WI38 (cell line): Measurements from ENCODE around the gene MGAT4A.

Source experiments
- H3K4me3 ChIP-seq: 2 replicates; pipeline ENCODE4 v1.5.1; 2011; ENCODE audit warnings: low read depth, mild to moderate bottlenecking, control low read depth, low read length
- TF ChIP-seq, protein P1 (sequence below): IDR thresholded peaks from 2 replicates; pipeline ENCODE4 v1.5.1; 2012; ENCODE audit warnings: low read depth, mild to moderate bottlenecking, control low read depth, low read length

The MGAT4A gene

DNA sequence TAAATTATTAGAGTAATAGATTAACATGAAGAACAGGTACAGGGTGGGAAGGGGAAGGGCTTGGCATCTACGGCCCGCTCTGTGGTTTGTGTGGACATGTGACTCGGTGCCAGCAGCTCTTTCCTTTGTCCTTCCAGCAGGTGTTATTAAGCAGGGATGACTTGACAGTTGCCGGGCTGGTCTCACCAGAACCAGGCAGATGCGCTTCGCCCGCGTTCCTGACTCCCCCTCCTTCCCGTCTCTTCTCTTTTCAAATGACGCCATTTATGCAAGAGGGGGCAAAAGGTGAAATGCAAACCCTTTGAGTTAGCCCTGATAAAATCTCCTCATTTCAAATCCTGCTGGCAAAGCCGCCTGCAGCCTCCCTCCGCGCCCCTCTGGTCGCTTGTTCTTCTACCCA lies 38.9 kb upstream of the MGAT4A start:
- TF ChIP-seq, protein P1, sequence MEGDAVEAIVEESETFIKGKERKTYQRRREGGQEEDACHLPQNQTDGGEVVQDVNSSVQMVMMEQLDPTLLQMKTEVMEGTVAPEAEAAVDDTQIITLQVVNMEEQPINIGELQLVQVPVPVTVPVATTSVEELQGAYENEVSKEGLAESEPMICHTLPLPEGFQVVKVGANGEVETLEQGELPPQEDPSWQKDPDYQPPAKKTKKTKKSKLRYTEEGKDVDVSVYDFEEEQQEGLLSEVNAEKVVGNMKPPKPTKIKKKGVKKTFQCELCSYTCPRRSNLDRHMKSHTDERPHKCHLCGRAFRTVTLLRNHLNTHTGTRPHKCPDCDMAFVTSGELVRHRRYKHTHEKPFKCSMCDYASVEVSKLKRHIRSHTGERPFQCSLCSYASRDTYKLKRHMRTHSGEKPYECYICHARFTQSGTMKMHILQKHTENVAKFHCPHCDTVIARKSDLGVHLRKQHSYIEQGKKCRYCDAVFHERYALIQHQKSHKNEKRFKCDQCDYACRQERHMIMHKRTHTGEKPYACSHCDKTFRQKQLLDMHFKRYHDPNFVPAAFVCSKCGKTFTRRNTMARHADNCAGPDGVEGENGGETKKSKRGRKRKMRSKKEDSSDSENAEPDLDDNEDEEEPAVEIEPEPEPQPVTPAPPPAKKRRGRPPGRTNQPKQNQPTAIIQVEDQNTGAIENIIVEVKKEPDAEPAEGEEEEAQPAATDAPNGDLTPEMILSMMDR, result no peak
- H3K4me3 ChIP-seq, result no peak overlapping the region

DNA sequence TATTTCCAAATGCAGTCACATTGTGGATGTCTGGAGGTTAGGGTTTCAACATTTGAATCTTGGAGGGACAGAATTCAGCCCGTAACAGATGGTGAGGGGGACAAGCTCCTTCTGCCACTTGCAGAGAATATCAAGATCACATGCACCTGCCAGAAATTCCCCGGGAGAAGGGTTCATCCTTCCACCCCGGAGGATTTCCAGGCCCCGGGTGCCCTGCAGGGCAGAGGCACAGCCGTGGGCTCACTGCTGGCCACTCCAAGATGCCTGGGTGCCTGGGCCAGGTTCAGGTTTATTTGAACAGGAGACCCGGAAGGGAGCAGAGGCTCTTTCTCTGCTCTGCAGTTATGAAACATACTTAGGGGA lies 38.2 kb upstream of the MGAT4A start:
- no peak overlapping the region for H3K4me3 ChIP-seq
- TF ChIP-seq, protein P1, result no peak

DNA sequence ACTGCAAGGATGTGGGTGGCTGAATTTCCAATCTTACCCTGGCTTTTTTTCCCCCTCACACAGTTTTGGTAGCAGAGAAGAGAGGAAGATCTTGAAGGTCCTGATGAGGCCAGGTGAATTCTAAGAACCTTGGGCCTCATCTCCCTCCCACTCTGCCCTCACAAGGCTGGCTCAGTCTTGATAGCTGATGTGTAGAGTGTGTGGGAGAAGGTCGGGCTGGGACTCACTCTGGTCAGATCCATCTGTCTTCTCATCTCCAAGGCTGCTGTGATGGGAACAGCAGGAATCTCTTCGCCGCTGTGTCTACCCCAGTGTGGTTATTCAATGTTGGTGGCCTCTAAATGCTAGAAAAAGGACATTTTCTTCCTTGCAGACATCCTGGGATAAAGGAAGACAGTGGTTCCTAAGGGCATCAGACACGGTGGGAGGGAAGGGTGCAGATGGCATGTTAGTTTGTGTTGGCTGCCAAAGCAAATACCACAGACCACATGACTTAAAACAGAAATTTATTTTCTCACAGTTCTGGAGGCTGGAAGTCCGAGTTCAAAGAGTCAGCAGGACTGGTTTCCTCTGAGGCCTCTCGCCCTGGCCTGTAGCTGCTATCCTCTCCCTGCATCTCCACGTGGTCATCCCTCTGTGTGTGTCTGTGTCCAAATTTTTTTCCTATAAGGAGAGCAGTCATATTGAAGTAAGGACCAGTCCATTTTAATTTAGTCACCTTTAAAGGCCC lies 37.6 kb upstream of the MGAT4A start:
- no peak overlapping the region for H3K4me3 ChIP-seq
- TF ChIP-seq, protein P1, result no peak

DNA sequence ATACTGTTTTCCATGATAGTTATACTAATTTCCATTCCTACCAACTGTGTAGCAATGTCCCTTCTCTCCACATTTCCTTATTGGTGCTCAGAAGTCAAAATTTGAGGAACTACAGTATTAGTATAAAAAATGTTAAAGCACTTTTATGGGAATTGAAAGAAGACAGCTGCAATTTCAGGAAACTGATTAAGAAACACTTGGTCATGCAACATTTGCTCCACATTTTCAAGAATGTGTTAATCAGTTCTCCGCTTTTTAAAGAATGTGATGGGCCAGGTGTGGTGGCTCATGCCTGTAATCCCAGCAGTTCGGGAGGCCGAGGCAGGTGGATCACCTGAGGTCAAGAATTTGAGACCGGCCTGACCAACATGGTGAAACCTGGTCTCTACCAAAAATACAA lies 33.6 kb upstream of the MGAT4A start:
- TF ChIP-seq, protein P1, result no peak
- no peak overlapping the region for H3K4me3 ChIP-seq

DNA sequence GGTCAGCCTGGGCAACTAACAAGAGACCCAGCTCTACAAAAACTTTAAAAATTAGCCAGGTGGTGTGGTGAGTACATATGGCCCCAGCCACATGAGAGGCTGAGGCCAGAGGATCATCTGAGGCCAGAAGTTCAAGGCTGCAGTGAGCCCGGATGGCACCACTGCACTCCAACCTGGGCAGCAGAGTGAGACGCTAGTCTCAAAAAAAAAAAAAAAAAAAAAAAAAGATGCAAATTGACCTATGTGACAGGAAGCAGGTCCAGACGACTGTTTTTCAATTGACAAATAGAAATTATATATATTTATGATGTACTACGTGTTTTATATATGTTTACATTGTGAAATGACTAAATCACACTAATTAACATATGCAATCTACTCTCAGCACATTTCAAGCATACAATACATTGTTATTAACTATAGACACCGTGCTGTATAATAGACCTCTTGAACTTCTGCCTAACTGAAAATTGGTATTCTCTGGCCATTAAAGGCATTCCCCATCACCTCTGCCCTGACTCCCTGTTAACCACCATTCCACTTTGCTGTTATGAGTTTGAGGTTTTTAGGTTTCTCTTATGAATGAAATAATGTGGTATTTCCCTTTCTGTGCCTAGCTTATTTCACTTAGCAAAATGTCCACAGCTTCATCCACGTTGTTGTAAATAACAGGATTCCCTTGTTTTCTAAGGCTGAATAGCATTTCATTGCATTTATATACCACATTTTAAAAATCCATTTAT lies 32.4 kb upstream of the MGAT4A start:
- TF ChIP-seq, protein P1, result no peak
- no peak overlapping the region for H3K4me3 ChIP-seq

DNA sequence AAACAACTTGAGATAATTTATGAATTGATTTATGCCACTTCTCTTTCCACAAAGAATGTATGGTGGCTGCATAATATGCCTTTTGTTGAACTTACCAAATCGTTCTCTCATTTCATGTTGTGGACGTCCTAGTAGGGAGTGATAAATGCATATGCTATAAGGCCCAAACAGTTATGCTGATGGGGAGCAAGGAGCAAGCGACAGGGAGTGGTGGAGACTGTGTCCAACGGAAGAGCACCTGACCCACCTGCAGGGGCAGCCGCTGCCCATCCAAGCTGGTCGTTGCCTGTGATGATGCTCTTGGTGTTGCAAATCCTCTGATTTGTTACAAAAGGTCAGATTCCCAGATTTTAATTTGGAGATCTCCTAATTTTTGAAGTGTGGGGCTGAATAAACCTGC lies 31.0 kb upstream of the MGAT4A start:
- TF ChIP-seq, protein P1, result no peak
- no peak overlapping the region for H3K4me3 ChIP-seq

DNA sequence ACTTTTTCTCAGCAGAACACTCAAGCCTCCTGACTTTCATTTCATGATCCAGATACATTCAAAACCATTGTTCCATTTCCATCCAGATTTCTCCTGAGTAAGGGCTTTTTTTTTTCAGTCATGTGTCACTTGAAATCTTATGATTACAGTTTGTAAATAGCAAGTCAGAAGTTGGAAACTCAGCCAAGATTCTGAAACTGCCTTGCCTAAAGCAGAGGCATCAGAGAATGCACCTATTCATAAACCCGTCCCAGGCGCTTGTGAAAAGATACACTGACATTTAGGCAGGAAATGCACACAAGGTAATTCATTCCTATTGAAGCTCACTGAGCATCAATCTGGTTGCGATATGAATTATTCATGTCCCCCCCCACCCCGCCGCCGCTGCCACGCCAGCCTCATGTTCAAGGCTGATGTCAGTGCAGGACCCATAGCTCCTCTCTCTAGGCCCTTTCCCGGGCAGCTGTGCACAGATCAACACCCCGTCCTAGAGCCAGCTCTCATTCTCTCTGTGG lies 30.4 kb upstream of the MGAT4A start:
- TF ChIP-seq, protein P1, result no peak
- no peak overlapping the region for H3K4me3 ChIP-seq
